GM18511 (cell line): ENCODE results near the gene LRRC46.
A peak's percentile ranks its signal among the peaks of the same experiment; 100 is the strongest.

Source experiments
- ATAC-seq: cut with Tn5 transposase; IDR thresholded peaks from one replicate; pipeline ENCODE4 v1.9.1; 2021; ENCODE audit warnings: mild to moderate bottlenecking, moderate library complexity; ENCODE audit not compliant: unreplicated experiment

Gene LRRC46

DNA sequence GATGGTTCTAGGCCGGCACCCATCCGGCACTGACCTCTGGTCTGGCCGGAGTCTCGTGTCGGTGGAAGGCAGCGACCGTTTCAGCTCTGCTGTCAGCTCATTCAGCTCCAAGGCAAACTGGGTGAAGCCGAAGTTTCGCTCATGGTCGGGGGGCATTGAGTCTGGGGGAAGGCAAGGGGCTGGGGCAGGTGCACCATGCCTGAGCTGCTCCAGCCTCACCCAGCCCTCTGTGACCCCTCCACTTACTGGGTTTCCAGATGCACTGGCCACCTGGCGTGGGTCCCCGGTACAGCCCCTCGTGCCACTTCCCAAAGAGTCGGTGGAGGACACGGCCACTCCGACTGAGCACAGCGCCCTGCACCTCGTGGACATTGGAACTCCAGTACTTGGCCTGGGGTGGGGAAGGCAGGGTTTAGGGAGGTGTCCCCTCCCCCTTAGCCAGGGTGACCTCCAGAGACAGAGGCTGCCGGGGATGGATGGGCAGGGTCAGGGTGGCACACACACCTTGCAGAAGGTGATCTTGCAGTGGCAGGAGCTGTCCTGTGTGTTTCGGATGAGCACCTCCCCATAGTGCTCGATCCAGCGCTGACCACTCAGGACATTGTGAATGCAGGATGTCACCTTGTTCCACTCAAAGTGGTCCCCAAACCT lies 22.5 kb upstream of the LRRC46 start:
- ATAC-seq: no peak

DNA sequence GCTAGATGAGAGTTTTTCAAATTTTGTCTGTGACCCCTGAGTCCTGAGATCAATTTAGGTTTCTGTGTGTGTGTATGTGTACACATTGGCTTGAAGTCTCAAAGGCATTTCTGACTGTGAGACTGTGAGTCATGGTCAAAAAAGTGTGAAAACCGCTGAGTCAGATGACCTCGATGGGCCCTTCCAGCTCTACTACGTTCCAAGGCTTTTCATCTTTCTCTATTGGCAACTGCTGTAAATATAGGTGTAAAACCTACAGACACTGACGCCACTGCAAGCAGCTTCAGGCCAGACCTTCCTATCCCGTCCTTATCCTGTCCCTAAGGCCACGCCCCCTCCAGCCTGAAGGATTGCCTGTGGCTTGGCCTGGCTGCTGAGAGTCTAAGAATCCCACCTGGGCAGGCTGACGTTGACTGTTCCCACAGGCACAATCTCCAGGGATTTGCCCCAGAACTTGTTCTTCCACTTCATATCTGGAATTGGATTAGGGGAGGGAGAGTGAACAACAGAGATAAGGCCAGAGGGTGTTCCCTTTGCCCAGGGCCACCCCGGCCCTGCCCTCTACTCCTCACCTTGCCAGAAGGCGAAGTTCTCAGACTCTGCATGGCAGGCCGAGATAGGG lies 21.2 kb upstream of the LRRC46 start:
- ATAC-seq: no peak

DNA sequence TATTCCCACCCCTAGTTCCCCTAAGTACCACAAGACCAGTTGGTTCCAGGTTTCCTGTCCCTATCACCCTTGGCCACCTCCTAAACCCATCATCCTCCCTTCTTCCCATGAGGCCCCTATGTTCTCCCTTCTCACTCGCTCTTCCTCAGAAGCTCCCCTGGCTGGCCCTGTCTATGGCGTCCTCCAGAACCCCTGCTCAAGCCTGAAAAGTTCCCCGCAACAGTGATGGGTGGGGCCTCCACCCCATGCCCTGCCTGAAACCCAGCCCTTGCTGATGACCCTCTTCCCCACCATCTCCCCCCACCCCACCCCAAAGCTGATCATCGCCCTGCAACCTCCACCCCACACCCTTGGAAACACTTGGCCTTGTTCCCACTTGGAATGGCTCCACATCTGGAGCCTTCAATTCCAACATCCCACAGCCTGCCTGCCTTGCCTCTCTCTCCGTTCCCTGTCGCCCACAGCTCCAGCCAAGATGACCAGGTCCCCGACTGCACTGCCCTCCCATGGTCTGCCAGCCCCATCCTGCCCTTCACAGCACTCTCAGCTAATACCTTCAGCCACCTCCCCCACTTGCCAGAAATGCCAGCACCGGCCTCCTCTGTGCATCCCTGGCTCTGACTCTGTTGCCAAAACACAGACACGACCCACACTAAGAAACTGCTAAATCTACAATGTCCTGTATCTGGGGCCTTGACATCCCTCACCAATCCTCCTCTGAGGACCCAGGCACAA lies 20.4 kb upstream of the LRRC46 start:
- no peak for ATAC-seq

DNA sequence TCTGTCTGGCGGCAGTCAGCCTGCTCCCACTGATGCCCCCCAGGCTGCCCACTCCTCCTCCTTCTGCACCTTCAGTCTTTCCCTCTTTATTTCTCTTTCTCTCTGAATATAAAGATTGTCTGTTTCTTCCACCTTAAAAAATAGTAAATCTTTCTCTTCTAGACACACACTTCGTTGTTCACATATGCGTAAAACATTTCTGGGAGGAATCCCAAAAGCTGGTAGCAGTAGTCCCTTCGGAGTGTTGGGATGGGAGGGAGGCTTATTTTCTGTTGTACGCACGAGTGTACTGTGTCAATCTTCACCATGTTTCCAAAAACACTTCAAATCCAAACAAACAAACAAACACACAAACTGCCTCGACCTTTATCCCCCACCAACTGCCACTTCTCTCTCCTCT lies 19.8 kb upstream of the LRRC46 start:
- no peak for ATAC-seq

DNA sequence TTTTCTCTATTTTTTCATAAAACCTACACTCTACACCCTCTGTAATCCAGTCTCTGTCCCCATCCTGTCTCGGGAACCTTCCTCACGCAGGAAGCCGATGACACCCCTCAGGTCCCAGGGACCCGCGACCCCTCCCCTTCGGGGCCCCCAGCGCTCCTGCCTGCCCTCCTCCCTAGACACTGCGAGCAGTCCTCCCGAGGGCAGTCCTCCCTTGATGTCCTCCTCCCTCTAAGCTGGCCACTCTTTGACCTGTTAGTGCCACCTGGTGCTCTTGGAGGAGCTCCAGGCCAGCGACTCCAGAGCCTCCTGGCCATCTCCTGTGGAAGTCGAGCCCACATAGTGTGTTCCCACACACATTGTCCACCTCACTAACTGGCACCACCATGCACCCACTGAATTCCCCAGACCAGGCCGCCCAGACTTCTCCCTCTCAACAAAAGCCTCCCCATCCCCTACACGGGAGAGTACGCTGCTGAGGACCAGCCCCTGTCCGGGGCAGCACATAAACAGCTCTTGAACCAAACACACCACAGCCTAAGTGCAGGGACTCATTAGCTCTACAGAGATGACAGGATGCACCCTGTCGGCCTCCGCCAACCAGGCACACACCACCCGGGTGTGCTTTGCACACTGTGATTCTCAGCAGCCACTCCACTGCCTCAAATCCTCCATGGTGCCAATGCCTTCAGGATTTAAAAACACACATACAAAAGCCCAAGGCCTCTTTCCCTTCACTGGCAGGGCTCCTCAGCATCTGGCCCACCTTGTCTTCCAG lies 19.1 kb upstream of the LRRC46 start:
- no peak for ATAC-seq

DNA sequence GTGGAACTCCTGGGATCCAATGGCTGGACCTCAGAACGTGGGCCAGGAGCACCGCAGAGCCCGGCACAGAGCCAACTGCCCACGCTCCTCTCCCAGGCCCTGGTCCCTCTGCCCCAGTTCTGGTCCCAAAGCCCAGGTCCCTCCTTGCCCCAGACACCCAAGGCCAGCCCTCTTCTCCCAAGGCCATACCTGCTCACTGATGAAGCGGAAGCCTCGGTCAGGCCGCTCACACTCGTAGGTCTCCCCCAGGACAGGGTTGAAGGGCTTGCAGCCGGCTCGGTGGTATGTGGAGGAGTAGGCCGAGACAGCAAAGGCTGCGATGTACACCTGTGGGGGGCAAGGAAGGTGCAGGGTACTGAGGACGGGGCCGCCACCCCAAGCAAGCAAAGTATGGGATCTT lies 18.4 kb upstream of the LRRC46 start:
- no peak for ATAC-seq

DNA sequence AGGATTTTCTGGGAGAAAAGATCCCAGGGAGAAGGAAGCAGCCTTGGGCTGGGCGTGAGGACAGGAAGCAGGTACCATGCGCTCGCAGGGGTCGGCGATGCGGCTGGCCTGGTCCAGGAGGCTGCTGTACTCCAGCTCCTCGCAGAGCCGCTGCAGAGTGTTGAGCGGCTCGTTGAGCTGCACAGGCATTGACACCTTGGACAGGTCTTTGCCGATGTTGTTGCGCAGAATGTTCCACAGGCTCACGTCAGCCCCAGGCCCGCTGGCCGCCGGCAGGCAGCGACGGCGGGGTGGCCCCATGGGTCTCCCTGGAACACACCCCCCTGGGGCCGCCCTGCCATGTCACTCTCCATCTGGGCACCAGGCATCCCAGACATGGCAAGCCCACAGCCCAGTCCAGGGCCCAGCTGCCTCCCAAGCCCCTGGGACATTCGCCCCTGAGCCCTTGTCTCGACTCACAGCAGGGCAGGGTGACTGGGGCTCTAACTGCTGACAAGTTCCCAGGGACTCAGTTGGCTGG lies 17.9 kb upstream of the LRRC46 start:
- no peak for ATAC-seq

DNA sequence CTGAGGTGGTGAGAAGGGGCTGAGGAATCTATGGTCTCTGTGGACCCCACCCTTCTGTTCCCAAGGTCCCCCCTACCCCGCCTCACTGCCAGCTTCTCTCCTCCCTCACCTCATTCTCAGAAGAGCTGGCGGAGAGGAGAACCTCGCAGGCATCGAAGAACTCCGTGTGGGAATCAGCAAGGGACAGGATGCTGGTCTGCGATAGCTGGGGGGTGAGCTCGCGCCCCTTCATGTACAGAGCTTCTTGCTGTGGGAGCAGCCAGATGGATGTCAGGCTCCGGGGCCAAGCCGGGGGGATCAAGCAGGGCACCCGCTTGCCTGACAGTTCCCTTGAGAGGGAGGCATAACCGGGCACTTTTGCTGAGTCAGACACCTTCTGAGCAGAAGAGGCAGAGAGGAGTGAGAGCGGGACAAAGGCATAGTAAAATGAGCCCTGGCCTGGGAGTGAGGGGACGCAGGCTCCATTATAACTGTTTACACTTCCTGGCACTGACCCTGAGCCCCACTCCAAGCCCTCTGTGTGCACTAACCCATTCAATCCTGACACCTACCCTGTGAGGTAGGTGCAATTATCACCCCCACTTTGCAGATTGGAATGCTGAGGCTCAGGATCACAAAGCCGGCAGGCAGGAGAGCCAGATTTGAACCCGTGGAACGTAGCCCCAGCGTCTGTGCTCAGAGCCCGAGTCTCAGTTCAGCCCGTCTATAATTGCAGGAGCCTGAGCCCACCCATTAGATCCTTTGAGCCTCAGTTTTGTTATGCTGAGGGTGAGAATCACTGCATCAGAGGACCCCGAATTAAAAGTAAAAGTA lies 16.2 kb upstream of the LRRC46 start:
- no peak for ATAC-seq

DNA sequence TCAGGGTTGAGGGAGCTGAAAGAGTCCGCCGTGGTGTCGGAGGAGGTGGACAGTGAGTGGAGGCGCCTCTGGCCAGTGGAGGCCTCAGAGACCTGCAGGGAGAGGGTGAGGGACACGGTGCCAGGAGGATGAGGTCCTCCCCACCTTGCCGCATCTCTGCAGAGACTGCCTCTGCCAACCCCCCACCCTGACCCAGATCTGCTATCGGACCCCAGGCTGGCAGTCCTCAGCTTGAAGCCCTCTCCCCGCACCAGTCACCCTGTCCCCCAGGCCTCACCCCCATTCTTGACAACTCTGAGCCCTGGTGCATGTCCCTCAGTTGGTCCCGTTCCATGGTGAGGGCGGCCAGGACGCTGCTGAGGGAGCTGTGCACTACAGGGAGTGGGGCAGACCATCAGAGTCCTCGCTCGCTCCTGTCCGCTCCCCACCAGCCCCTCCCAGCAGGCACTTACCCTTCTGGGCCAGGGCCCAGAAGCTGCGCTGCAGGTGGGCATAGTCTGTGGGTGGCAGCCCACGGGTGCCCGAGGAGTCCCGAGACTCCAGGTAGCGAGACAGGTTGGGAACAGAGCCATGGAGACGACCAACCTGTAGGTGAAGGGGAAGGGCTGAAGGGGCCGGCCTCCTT lies 15.2 kb upstream of the LRRC46 start:
- ATAC-seq: no peak

DNA sequence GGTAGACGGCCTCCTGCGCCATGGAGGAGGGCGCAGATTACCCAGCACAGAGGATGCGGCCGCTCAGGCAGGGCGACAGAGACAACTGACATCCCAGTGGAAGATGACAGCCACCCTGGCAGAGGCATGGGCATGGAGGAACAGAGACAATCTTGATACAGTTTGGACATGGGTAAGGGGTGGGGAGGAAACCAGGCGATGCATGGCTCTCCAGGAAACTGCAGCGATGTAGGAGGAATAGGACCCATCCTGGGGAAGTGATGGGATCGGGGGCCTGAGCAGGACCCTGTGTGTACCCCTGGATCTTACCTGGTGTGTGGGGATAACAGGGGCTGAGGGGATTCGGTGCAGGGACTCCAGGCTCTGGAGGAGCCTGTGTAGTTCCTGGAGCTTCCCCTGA lies 14.5 kb upstream of the LRRC46 start:
- no peak for ATAC-seq

DNA sequence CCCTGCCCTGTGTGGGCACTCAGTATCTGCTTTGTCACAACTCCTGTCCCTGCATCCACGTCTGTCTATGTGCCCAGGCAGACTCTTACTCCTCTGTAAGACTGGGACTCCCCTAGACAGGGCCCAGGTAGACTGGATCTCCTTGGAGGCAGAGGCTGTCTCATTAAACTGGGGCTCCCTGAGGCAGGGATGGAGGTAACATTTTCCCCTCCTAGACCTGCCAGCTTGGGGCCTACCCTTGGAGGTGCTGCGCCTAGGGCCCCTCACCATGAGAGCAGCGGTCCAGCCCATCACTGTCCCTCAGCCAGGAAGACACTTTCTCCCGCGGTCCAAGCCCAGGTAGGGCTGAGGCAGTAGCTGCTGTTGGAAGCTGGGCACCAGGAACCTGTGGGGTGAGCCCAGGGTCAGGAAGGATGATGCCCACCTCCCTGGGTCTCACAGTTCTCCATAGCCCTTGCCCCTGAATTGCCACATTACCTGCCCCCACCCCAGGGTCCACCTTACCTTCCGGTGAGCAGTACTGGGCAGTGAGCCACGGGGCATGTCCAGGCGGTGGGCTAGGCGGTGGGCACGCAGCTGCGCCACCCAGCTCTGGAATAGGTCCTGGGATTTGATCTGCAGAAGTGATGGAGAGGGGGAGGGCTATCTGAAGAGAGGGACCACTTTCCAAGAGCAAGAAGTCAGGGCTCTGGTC lies 13.3 kb upstream of the LRRC46 start:
- ATAC-seq: no peak

DNA sequence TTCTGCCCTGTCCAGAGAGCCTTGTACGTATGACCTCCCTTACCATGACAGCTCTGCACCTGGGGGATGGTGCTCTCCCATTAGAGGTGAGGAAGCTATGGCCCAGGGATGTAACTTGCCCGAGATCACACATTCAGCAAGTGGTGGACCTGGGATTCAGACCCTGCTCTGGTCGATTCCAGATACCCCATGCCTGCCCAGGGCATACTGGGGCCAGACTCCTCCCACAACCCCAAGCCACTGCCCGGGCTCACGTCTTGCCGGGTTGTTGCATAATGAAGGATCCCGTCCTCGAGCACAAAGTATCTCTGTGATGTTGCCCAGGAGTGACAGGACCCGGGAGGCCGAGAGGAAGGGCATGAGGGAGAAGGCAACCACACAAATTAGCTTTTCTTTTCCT lies 12.0 kb upstream of the LRRC46 start:
- no peak for ATAC-seq

DNA sequence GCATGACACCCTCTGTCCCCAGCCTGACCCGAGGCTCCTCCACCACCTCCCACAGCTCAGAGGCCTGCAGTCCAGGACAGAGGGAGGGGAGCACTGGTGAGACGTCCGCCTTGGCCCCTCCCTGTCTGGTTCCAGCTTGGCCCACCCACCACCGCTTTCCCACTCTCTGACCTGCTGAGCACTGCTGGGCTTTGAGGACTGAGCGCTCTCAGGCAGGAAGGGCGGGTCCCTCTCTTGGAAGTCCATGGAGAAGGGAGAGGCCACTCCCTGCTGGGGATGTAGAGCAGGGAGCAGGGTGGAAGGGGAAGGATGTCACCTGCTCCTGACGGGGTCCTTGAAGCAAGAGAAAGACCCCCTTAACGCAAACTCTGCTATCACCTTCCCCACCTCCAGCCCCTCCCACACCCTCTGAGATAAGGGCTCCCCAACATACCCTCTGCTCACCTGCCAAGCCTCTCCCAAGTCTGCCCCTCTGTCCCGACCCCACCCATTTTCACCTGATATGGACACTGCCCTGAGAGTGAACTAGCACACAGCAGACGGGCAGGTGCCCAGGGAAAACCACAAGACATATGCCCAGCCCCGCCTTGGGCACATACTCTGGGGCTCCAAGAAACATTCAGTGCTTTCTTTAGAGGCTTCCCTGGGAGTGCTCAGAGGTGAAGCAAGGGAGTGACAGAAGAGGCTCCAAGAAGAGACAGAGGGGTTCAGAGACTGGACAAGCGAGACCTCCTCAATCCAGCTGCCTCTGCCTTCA lies 11.3 kb upstream of the LRRC46 start:
- no peak for ATAC-seq

DNA sequence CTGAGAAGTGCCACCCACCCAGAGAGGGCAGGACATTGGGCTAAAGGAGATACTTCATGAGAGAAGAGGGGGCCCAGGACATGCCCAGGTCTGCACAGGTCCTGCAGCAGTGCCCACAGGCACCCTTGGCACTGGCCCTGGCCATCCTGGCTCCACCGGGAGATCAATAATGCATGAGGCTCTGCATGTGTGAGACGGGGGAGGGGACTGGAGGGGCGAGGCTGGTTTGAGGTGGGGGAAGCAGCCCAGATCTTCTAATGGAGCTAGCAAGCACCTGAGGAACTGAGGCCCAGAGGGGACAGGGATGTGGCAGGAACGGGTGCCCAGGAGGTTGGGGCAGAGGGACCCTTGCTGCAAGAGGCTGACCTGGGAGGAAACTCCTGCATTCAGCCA lies 10.4 kb upstream of the LRRC46 start:
- no peak for ATAC-seq

DNA sequence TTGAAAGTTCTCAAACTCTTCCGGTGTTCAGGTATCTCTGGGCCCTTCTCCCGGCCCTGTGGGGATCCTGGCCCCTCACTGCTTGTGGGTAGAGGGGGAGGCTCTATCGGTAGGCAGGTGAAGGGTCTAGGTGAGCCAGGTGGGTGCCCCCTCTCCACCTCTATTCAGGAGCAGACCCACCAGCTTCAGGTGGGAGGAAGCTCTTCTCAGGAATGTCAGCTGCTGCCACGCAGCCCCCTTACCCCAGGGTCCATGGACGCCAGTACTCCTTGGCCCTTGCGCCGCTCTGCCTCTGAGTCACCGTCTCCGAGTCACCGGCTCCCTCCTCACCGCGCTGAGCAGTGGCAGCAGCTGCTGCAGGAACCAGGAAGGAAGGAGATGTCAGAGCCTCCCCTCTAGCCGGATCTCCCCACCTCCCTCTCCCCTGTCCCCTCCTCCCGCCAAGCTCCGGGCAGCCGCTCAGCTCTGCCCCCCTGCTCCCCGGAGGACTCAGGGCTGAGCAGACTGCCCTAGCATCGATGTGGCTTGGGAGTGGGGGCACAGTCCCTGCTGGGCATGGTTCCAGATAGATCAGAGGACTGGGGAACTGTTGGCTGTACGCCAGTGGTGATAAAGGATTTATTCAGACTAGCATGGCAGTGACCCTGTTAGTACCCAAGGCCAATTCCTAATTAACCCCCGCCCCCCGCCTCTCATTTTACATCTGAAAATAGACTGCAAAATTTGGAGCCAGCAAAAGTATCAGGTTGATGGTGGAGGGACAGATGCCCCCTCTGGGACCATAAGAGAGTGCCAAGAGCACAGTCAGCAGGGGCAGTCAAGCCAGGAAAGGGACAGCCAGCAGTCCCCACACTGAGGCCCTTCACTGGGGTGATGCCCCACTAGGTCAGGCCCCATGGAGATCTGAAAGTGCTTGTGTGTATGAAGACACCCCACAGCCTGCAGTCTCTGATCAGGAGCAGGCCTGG lies 9.8 kb upstream of the LRRC46 start, which contains the start of gene OSBPL7:
Gene OSBPL7 (minus strand): TSS at position 371 of the 968 bp plus-strand sequence. CDS start 1,516 bp downstream, outside the sequence.
- peak; percentile 97 for ATAC-seq

DNA sequence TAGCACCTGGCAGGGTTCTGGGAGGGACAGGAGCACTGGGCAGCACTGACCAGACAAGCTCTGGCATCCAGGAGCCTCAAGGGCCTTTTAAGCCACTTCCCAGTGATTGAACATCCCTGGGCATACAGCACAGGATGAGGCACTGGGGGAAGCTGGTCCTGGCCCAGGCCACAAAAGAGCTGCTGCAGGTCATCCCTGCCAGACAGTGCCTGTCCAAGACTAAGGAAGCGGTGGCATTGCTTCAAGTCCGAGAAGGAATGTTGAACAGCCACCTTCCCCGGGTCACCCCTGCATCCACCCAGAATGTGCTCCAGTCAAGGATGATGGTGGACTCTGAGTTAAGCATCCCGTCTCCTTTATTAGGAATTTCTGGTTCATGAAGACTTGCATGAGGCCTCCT lies 8.7 kb upstream of the LRRC46 start:
- ATAC-seq: no peak

DNA sequence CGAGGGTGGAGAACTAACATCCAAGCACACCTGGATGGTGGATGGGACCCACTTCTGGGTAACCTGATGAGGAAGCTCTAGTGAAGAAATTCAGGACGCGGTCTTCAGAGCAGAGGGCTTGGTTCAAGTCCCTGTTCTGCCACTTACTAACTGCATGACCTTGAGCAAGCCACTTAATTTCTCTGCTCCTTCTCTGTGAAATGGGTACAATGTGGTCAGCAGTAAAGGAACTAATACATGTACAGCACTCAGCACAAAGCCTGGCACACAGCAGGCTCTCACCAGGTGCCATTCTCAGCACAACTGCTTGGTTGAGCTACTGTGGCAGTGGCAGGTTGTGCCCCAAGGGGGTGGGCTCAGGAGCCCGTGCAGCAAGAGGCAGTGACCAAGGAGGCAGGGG lies 8.0 kb upstream of the LRRC46 start:
- no peak for ATAC-seq
